ENCODE results near the gene PPP2R5D. TPM values are rescaled to one million over a fixed set of nuclear protein-coding genes. Genes with fewer than 3 reads are reported as not detected.

Gene PPP2R5D
- total and polyA plus RNA-seq, 4 donors, result 6.7 to 13.9 (median 13.2) TPM

DNA sequence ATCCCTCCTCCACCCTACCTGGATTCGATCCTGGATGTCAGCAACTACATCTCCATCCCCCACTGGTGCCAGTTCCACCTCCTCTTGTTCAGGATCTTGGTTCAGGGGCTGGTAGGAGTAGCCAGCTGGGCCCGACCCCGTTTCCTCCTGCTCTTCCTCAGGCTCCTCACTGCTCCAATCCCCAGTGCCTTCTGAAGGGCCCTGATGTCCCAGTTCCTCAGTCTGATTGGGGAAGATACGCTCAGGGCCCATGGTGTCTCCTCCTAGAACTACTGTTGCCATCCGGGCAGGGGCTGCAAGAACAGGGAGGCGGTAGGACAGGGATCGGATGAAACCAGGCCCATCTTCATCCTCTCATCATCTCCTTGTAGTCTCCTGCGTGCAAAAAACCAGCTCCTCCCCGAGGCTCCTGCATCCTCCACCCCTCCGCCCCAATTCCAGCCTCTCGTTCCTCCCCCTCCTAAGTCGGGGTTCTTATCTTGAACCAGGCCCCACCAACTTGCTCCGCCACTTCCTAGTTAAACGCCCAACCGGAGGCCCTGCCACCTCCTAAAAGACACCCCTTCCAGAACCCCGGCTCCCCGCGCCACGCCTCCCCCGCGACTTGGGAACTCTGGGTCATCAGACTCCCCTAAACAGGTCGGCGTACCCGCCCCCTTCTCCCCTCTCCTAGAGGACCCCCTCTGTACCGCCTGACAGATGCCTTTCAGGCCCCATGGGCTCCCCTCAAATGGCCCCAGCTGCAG lies 28.9 kb downstream of the PPP2R5D start:
- Histone ChIP-seq H3K27ac (ENCODE audit: low read depth in 1 of 2, low read length in 2 of 2) (peak overlapping the region in 1 of 2 donors; percentile 55), H3K9me3 (ENCODE audit: control insufficient read depth in 4 of 4, low read length in 3 of 4) (no peaks in the 10 kb centered on the region), H3K27me3 (ENCODE audit: control insufficient read depth in 4 of 4, insufficient read depth in 4 of 4, low read length in 3 of 4) (no peaks in the 10 kb centered on the region), H3K36me3 (ENCODE audit: control insufficient read depth in 4 of 4, insufficient read depth in 3 of 4, low read depth in 1 of 4, low read length in 3 of 4) (peaks cover 2 to 48% (median 25%) of the 10 kb centered on the region in 4 donors), H3K9ac (ENCODE audit: low read depth in 1 of 2, low read length in 2 of 2) (peak overlapping the region; percentile 36 to 42), H3K4me3 (ENCODE audit: low read depth in 1 of 3, low read length in 3 of 3) (peak overlapping the region; percentile 38 to 70 (median 60)), H3K4me1 (ENCODE audit: control insufficient read depth in 4 of 4, insufficient read depth in 4 of 4, low read length in 3 of 4) (peaks cover 3 to 36% (median 23%) of the 10 kb centered on the region in 4 donors)
- TF ChIP-seq RXRA (IDR thresholded peaks at IDR 0.05) (no peak), YY1 (IDR thresholded peaks at IDR 0.05) (no peak), TAF1 (conservative IDR thresholded peaks at IDR 0.05) (no peak), GABPA (IDR thresholded peaks at IDR 0.05 in 1 of 2, conservative IDR thresholded peaks at IDR 0.05 in 1 of 2) (no peak), HNF4G (IDR thresholded peaks at IDR 0.05) (no peak), HNF4A (conservative IDR thresholded peaks at IDR 0.05) (no peak), EGR1 (IDR thresholded peaks at IDR 0.05; ENCODE audit: low read depth in 2 of 2) (no peak), FOXA1 (IDR thresholded peaks at IDR 0.05) (no peak), SP1 (IDR thresholded peaks at IDR 0.05) (no peak), RAD21 (IDR thresholded peaks at IDR 0.05) (no peak), NR2F2 (IDR thresholded peaks at IDR 0.05) (no peak), FOXA2 (IDR thresholded peaks at IDR 0.05) (no peak), JUND (IDR thresholded peaks at IDR 0.05) (no peak)
- TF ChIP-seq, protein P1, sequence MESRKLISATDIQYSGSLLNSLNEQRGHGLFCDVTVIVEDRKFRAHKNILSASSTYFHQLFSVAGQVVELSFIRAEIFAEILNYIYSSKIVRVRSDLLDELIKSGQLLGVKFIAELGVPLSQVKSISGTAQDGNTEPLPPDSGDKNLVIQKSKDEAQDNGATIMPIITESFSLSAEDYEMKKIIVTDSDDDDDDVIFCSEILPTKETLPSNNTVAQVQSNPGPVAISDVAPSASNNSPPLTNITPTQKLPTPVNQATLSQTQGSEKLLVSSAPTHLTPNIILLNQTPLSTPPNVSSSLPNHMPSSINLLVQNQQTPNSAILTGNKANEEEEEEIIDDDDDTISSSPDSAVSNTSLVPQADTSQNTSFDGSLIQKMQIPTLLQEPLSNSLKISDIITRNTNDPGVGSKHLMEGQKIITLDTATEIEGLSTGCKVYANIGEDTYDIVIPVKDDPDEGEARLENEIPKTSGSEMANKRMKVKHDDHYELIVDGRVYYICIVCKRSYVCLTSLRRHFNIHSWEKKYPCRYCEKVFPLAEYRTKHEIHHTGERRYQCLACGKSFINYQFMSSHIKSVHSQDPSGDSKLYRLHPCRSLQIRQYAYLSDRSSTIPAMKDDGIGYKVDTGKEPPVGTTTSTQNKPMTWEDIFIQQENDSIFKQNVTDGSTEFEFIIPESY (IDR thresholded peaks at IDR 0.05), result no peak
- TF ChIP-seq, protein P2, sequence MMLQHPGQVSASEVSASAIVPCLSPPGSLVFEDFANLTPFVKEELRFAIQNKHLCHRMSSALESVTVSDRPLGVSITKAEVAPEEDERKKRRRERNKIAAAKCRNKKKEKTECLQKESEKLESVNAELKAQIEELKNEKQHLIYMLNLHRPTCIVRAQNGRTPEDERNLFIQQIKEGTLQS (IDR thresholded peaks at IDR 0.05), result no peak
- TF ChIP-seq, protein P3, sequence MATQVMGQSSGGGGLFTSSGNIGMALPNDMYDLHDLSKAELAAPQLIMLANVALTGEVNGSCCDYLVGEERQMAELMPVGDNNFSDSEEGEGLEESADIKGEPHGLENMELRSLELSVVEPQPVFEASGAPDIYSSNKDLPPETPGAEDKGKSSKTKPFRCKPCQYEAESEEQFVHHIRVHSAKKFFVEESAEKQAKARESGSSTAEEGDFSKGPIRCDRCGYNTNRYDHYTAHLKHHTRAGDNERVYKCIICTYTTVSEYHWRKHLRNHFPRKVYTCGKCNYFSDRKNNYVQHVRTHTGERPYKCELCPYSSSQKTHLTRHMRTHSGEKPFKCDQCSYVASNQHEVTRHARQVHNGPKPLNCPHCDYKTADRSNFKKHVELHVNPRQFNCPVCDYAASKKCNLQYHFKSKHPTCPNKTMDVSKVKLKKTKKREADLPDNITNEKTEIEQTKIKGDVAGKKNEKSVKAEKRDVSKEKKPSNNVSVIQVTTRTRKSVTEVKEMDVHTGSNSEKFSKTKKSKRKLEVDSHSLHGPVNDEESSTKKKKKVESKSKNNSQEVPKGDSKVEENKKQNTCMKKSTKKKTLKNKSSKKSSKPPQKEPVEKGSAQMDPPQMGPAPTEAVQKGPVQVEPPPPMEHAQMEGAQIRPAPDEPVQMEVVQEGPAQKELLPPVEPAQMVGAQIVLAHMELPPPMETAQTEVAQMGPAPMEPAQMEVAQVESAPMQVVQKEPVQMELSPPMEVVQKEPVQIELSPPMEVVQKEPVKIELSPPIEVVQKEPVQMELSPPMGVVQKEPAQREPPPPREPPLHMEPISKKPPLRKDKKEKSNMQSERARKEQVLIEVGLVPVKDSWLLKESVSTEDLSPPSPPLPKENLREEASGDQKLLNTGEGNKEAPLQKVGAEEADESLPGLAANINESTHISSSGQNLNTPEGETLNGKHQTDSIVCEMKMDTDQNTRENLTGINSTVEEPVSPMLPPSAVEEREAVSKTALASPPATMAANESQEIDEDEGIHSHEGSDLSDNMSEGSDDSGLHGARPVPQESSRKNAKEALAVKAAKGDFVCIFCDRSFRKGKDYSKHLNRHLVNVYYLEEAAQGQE (IDR thresholded peaks at IDR 0.05), result no peak
- TF ChIP-seq, protein P4, sequence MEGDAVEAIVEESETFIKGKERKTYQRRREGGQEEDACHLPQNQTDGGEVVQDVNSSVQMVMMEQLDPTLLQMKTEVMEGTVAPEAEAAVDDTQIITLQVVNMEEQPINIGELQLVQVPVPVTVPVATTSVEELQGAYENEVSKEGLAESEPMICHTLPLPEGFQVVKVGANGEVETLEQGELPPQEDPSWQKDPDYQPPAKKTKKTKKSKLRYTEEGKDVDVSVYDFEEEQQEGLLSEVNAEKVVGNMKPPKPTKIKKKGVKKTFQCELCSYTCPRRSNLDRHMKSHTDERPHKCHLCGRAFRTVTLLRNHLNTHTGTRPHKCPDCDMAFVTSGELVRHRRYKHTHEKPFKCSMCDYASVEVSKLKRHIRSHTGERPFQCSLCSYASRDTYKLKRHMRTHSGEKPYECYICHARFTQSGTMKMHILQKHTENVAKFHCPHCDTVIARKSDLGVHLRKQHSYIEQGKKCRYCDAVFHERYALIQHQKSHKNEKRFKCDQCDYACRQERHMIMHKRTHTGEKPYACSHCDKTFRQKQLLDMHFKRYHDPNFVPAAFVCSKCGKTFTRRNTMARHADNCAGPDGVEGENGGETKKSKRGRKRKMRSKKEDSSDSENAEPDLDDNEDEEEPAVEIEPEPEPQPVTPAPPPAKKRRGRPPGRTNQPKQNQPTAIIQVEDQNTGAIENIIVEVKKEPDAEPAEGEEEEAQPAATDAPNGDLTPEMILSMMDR (IDR thresholded peaks at IDR 0.05; ENCODE audit: low read depth, low read length, missing input control), result no peak
- TF ChIP-seq, protein P5, sequence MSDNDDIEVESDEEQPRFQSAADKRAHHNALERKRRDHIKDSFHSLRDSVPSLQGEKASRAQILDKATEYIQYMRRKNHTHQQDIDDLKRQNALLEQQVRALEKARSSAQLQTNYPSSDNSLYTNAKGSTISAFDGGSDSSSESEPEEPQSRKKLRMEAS (IDR thresholded peaks at IDR 0.05), result no peak
- no peak for DNase-seq (ENCODE audit: low spot score)
- whole genome bisulfite sequencing, result 7% methylated on average over 25 of the region's 25 CpGs
